ENCODE data around the gene RNF125. TPM values are rescaled to one million over a fixed set of nuclear protein-coding genes. Genes with fewer than 3 reads are reported as not detected.
"Not testable (repeated sequence)": the region's sequence is repeated elsewhere in the genome, so short reads cannot be mapped to it uniquely, and the experiment has no call there.

The RNF125 gene
- total RNA-seq, 1 donor from 2014 or later, result 8.6 TPM

DNA sequence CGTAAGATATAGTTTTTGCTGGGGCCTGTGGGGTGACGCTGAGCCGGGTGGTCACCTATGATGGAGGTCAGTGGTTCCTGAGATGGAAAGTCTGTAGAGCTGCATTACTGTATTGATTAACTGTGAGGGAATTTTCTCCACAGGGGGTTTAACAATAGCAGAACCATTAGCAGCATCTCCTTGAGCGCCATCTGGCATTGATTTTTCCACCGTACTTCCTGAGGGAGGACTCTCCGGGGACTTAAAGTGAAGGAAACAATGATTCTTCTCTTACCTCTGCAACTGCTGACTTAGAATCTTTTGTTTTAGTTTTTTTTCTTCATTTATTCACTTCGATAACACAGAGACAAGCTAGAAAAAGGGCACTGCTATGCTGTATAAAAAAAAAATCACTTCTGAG is 22.6 kb upstream of the RNF125 start:
- no peak overlapping the region for H3K4me3 ChIP-seq
- no peaks in the 10 kb centered on the region for H3K27me3 ChIP-seq
- H3K27ac ChIP-seq, result no peak overlapping the region
- TF ChIP-seq, protein P1, sequence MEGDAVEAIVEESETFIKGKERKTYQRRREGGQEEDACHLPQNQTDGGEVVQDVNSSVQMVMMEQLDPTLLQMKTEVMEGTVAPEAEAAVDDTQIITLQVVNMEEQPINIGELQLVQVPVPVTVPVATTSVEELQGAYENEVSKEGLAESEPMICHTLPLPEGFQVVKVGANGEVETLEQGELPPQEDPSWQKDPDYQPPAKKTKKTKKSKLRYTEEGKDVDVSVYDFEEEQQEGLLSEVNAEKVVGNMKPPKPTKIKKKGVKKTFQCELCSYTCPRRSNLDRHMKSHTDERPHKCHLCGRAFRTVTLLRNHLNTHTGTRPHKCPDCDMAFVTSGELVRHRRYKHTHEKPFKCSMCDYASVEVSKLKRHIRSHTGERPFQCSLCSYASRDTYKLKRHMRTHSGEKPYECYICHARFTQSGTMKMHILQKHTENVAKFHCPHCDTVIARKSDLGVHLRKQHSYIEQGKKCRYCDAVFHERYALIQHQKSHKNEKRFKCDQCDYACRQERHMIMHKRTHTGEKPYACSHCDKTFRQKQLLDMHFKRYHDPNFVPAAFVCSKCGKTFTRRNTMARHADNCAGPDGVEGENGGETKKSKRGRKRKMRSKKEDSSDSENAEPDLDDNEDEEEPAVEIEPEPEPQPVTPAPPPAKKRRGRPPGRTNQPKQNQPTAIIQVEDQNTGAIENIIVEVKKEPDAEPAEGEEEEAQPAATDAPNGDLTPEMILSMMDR (IDR thresholded peaks at IDR 0.05), result no peak
- intact Hi-C loops (cut with DNase I), result no loop called here
- H3K4me1 ChIP-seq, result no peaks in the 10 kb centered on the region
- no peaks in the 10 kb centered on the region for H3K36me3 ChIP-seq
- DNase-seq (ENCODE audit: low spot score in 2 of 2), result no peak
- H3K9me3 ChIP-seq, result no peaks in the 10 kb centered on the region

DNA sequence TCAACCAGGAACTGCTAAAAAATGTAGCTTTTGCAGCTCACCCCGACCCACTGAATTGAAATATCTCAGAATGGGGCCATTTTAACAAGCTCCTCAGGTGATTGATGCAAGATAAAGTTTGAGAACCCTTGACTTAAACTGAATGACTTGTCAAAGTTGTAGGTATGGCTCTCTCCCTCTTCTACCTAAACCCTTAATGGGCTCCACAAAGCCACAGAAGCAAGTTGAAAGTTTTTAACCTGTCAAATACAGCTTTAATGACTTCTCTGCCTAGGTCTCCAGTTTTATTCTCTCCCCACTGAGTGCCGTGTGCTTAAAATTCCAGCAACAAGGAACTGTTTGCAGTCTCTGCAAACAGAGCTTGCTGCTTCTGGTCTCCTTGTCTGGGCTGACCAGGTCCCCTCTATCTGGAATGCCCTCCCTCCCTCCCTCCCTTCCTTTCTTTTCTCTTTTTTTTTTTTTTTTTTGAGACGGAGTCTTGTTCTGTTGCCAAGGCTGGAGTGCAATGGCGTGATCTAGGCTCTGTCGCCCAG is 19.7 kb upstream of the RNF125 start:
- H3K4me3 ChIP-seq, result no peak overlapping the region
- H3K27me3 ChIP-seq, result no peaks in the 10 kb centered on the region
- TF ChIP-seq, protein P1 (IDR thresholded peaks at IDR 0.05), result no peak
- H3K27ac ChIP-seq, result no peak overlapping the region
- no peaks in the 10 kb centered on the region for H3K36me3 ChIP-seq
- H3K9me3 ChIP-seq, result no peaks in the 10 kb centered on the region
- no peak for DNase-seq (ENCODE audit: low spot score in 2 of 2)
- H3K4me1 ChIP-seq, result no peaks in the 10 kb centered on the region
- intact Hi-C loops (cut with DNase I), result no loop called here

DNA sequence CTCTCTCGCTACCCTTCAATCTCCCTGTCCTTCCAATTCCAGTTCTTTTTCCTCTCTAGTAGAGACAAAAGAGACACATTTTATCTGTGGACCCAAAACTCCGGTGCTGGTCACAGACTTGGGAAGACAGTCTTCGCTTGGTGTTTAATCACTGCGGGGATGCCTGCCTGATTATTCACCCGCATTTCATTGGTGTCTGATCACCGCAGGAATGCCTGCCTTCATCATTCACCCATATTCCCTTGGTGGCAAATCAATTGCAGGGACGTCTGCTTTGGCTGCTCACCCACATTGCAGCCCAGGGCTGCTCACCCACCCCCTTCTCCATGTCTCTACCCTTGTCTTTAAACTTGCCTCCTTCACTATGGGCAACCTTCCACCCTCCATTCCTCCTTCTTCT is 17.5 kb upstream of the RNF125 start:
- H3K36me3 ChIP-seq; H3K27ac ChIP-seq; intact Hi-C loops (cut with DNase I); H3K27me3 ChIP-seq; H3K9me3 ChIP-seq; H3K4me3 ChIP-seq; H3K4me1 ChIP-seq; DNase-seq (ENCODE audit: low spot score in 2 of 2): not testable (repeated sequence)

GRCh38 chr18:32003822-32004221 is 14.8 kb upstream of the RNF125 start:
- H3K4me3 ChIP-seq; H3K27me3 ChIP-seq; DNase-seq (ENCODE audit: low spot score in 2 of 2); H3K9me3 ChIP-seq; H3K4me1 ChIP-seq; H3K27ac ChIP-seq; H3K36me3 ChIP-seq; intact Hi-C loops (cut with DNase I): not testable (repeated sequence)

DNA sequence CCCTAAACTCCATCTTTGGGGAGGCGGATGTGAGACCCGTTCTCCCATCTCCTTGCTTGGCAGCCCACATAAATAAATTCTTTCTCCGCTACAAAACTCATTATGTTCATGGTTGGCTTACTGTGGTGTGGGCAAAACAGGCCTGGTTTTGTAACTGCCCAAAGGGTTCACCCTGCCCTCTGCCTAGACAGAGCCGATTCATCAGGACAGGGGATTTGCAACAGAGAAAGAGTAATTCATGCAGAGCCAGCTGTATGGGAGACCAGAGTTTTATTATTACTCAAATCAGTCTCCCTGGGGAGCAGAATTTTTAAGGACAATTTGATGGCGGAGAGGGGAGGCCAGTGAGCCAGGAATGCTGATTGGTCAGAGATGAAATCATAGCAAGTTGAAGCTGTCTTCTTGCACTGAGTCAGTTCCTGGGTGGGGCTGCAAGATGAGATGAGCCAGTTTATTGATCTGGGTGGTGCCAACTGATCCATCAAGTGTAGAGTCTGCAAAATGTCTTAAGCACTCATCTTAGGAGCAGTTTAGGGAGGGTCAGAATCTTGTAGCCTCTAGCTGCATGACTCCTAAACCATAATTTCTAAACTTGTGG is 8.4 kb upstream of the RNF125 start:
- no peak overlapping the region for H3K4me3 ChIP-seq
- no peak overlapping the region for H3K27ac ChIP-seq
- H3K4me1 ChIP-seq, result no peaks in the 10 kb centered on the region
- H3K36me3 ChIP-seq, result no peaks in the 10 kb centered on the region
- H3K9me3 ChIP-seq, result no peaks in the 10 kb centered on the region
- intact Hi-C loops (cut with DNase I), result no loop called here
- H3K27me3 ChIP-seq, result no peaks in the 10 kb centered on the region
- no peak for DNase-seq (ENCODE audit: low spot score in 2 of 2)
- TF ChIP-seq, protein P1 (IDR thresholded peaks at IDR 0.05), result no peak

GRCh38 chr18:32011193-32011592 is 7.4 kb upstream of the RNF125 start:
- no peaks in the 10 kb centered on the region for H3K4me1 ChIP-seq
- no peaks in the 10 kb centered on the region for H3K9me3 ChIP-seq
- no peak overlapping the region for H3K4me3 ChIP-seq
- no peak for DNase-seq (ENCODE audit: low spot score in 2 of 2)
- no peaks in the 10 kb centered on the region for H3K36me3 ChIP-seq
- TF ChIP-seq, protein P1 (IDR thresholded peaks at IDR 0.05), result no peak
- intact Hi-C loops (cut with DNase I), result no loop called here
- H3K27ac ChIP-seq, result no peak overlapping the region
- no peaks in the 10 kb centered on the region for H3K27me3 ChIP-seq
